Erythroblast (primary cell): ENCODE measurements around the gene MAMDC2.

ENCODE experiments used
- GATA1 ChIP-seq: IDR thresholded peaks from 2 replicates; pipeline ENCODE4 v1.6.1; 2011; ENCODE audit warnings: low read depth, mild to moderate bottlenecking, control low read depth, low read length, moderate library complexity
- POLR2A ChIP-seq: IDR thresholded peaks from 2 replicates; pipeline ENCODE4 v1.6.1; 2011; ENCODE audit warnings: mild to moderate bottlenecking, low read length

DNA sequence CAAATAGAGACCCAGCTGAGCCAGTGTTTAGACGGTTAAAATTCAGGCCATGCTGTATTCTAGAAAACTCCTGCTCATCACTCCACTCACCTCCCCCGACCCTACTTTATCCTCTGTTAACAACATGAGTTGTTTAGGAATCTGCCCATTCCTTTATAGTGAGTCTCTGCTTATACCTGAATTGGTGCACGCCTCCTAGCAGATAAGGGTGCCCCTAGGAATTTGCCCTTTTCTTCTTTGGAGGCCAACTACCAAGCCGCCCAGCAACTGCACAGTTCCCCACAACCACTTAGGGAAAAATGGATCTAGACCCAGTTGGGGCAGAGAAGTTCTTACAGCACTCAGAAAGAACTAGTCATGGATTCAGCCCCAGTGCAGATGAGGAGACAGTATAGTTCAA is 102.3 kb downstream of the MAMDC2 start:
- TF ChIP-seq POLR2A (no peak), GATA1 (no peak)
